GDM1 (cell line): ENCODE results near the gene CDKN2AIPNL.

Experiments
- DNase-seq: peaks from one replicate; lab custom pipeline; 2025; lab: John Stamatoyannopoulos, UW

CDKN2AIPNL gene

GRCh38 chr5:134411546-134412266, at the start of gene CDKN2AIPNL:
Gene CDKN2AIPNL, minus strand, starts transcription at chr5:134411881. Its CDS starts 27 bp downstream, at chr5:134411854.
- DNase-seq: peak; percentile 85

- no peak for DNase-seq
Measured at GRCh38 chr5:134460551-134460950, 48.9 kb upstream of the CDKN2AIPNL start.

- DNase-seq: no peak
Measured at GRCh38 chr5:134459491-134459890, 47.8 kb upstream of the CDKN2AIPNL start.

GRCh38 chr5:134459010-134459403, 47.3 kb upstream of the CDKN2AIPNL start:
- DNase-seq: no peak

- no peak for DNase-seq
Measured at GRCh38 chr5:134458234-134459009, 46.7 kb upstream of the CDKN2AIPNL start.

GRCh38 chr5:134457801-134458200, 46.1 kb upstream of the CDKN2AIPNL start:
- no peak for DNase-seq

GRCh38 chr5:134456825-134457224, 45.1 kb upstream of the CDKN2AIPNL start:
- no peak for DNase-seq

- DNase-seq: no peak
Measured at GRCh38 chr5:134455466-134455865, 43.8 kb upstream of the CDKN2AIPNL start.

GRCh38 chr5:134453016-134453415, 41.3 kb upstream of the CDKN2AIPNL start:
- no peak for DNase-seq

GRCh38 chr5:134451936-134452505, 40.3 kb upstream of the CDKN2AIPNL start:
- DNase-seq: no peak

GRCh38 chr5:134451225-134451935, 39.7 kb upstream of the CDKN2AIPNL start:
- no peak for DNase-seq

GRCh38 chr5:134450374-134450773, 38.7 kb upstream of the CDKN2AIPNL start:
- DNase-seq: no peak

- no peak for DNase-seq
Measured at GRCh38 chr5:134449167-134449566, 37.5 kb upstream of the CDKN2AIPNL start.

- DNase-seq: no peak
Measured at GRCh38 chr5:134447815-134448520, 36.3 kb upstream of the CDKN2AIPNL start.

GRCh38 chr5:134446938-134447337, 35.3 kb upstream of the CDKN2AIPNL start:
- DNase-seq: no peak

GRCh38 chr5:134445856-134446818, 34.5 kb upstream of the CDKN2AIPNL start:
- DNase-seq: no peak

GRCh38 chr5:134444941-134445471, 33.3 kb upstream of the CDKN2AIPNL start:
- DNase-seq: no peak

GRCh38 chr5:134440201-134440755, 28.6 kb upstream of the CDKN2AIPNL start:
- no peak for DNase-seq

- DNase-seq: no peak
Measured at GRCh38 chr5:134439210-134439654, 27.6 kb upstream of the CDKN2AIPNL start.

- no peak for DNase-seq
Measured at GRCh38 chr5:134438721-134439123, 27.0 kb upstream of the CDKN2AIPNL start.
